Stimulated activated naive CD8-positive, alpha-beta T cell treated with anti-CD3 and anti-CD28 coated beads, Interleukin-15, amount 100 ng/mL, for 72 hours (primary cell): ENCODE data around the gene DPPA5.

Experiments used
- ATAC-seq: fragments of 150-1000 bp; cut with Tn5 transposase; 2 replicates; pipeline ENCODE4 v1.10.0; 2021; ENCODE audit warnings: mild to moderate bottlenecking, moderate library complexity
- DNase-seq, 2 donors: peaks; one replicate each; pipeline ENCODE4 v3.0.0; 2021 to 2022
- H3K27ac Mint-ChIP-seq, 2 donors: one replicate each; pipeline ENCODE4 v1.8.0; 2022; ENCODE audit warnings: mild to moderate bottlenecking in 2 of 2, mixed read lengths in 2 of 2, moderate library complexity in 2 of 2
- H3K27me3 Mint-ChIP-seq: one replicate; pipeline ENCODE4 v1.8.0; 2022; ENCODE audit warnings: mixed read lengths
- H3K4me1 Mint-ChIP-seq: one replicate; pipeline ENCODE4 v1.8.0; 2022; ENCODE audit warnings: mild to moderate bottlenecking, mixed read lengths
- H3K4me3 Mint-ChIP-seq, 2 donors: one replicate each; pipeline ENCODE4 v1.8.0; 2022; ENCODE audit warnings: mild to moderate bottlenecking in 2 of 2, mixed read lengths in 2 of 2, moderate library complexity in 1 of 2
- H3K9me3 Mint-ChIP-seq, 2 donors: one replicate each; pipeline ENCODE4 v1.8.0; 2022; ENCODE audit warnings: mixed read lengths in 2 of 2

The DPPA5 gene

GRCh38 chr6:73371984-73372383 lies 17.9 kb upstream of the DPPA5 start:
- H3K4me3 Mint-ChIP-seq, result no peak overlapping the region
- ATAC-seq (no peak), DNase-seq (no peak)
- H3K27ac Mint-ChIP-seq, result no peak overlapping the region
- H3K9me3 Mint-ChIP-seq, result peaks cover 11 to 12% of the 10 kb centered on the region in 2 donors
- no peaks in the 10 kb centered on the region for H3K27me3 Mint-ChIP-seq
- no peaks in the 10 kb centered on the region for H3K4me1 Mint-ChIP-seq

- peaks cover 11 to 12% of the 10 kb centered on the region in 2 donors for H3K9me3 Mint-ChIP-seq
- no peaks in the 10 kb centered on the region for H3K27me3 Mint-ChIP-seq
- ATAC-seq, result no peak
- H3K4me1 Mint-ChIP-seq, result no peaks in the 10 kb centered on the region
- no peak within 1 kb of the TSS for H3K4me3 Mint-ChIP-seq
- no peak for DNase-seq
- H3K27ac Mint-ChIP-seq, result no peak within 1 kb of the TSS
Measured at GRCh38 chr6:73369563-73369962, 15.5 kb upstream of the DPPA5 start, which contains the start of gene OOEP. TSS of gene OOEP (minus strand) at chr6:73369897. CDS start at chr6:73369792, 105 bp downstream.

- DNase-seq, result no peak
- no peak for ATAC-seq
- Mint-ChIP-seq H3K27ac (no peak overlapping the region), H3K4me1 (no peaks in the 10 kb centered on the region), H3K27me3 (no peaks in the 10 kb centered on the region), H3K4me3 (no peak overlapping the region), H3K9me3 (peaks cover 11 to 12% of the 10 kb centered on the region in 2 donors)
Measured at GRCh38 chr6:73369157-73369556, 15.1 kb upstream of the DPPA5 start.

- H3K9me3 Mint-ChIP-seq, result peaks cover 11 to 12% of the 10 kb centered on the region in 2 donors
- ATAC-seq (no peak), DNase-seq (no peak)
- no peaks in the 10 kb centered on the region for H3K27me3 Mint-ChIP-seq
- no peak overlapping the region for H3K27ac Mint-ChIP-seq
- no peak overlapping the region for H3K4me3 Mint-ChIP-seq
- no peaks in the 10 kb centered on the region for H3K4me1 Mint-ChIP-seq
Measured at GRCh38 chr6:73368675-73369074, 14.6 kb upstream of the DPPA5 start.

- no peak for DNase-seq
- Mint-ChIP-seq H3K4me3 (no peak overlapping the region), H3K9me3 (peaks cover 11 to 12% of the 10 kb centered on the region in 2 donors), H3K27me3 (no peaks in the 10 kb centered on the region), H3K27ac (no peak overlapping the region), H3K4me1 (no peaks in the 10 kb centered on the region)
- ATAC-seq, result no peak
Measured at GRCh38 chr6:73367761-73368355, 13.8 kb upstream of the DPPA5 start.

- Mint-ChIP-seq H3K4me1 (no peaks in the 10 kb centered on the region), H3K4me3 (no peak overlapping the region), H3K27ac (no peak overlapping the region), H3K27me3 (no peaks in the 10 kb centered on the region), H3K9me3 (no peaks in the 10 kb centered on the region)
- ATAC-seq (no peak), DNase-seq (no peak)
Measured at GRCh38 chr6:73364549-73364948, 10.5 kb upstream of the DPPA5 start.

GRCh38 chr6:73364121-73364520 lies 10.0 kb upstream of the DPPA5 start:
- ATAC-seq (no peak), DNase-seq (no peak)
- Mint-ChIP-seq H3K27ac (no peak overlapping the region), H3K9me3 (no peaks in the 10 kb centered on the region), H3K4me3 (no peak overlapping the region), H3K27me3 (no peaks in the 10 kb centered on the region), H3K4me1 (no peaks in the 10 kb centered on the region)

GRCh38 chr6:73363537-73363875 lies 9.4 kb upstream of the DPPA5 start:
- no peaks in the 10 kb centered on the region for H3K4me1 Mint-ChIP-seq
- no peak for DNase-seq

GRCh38 chr6:73362869-73363536 lies 8.9 kb upstream of the DPPA5 start:
- Mint-ChIP-seq H3K9me3 (no peaks in the 10 kb centered on the region), H3K4me1 (no peaks in the 10 kb centered on the region), H3K4me3 (no peak overlapping the region), H3K27ac (no peak overlapping the region), H3K27me3 (peaks cover 4% of the 10 kb centered on the region)
- ATAC-seq (no peak), DNase-seq (no peak)

More at GRCh38 chr6:73363537-73363875, 9.4 kb upstream of the DPPA5 start:
- Mint-ChIP-seq H3K9me3 (no peaks in the 10 kb centered on the region), H3K27me3 (no peaks in the 10 kb centered on the region), H3K4me3 (no peak overlapping the region), H3K27ac (no peak overlapping the region)
- peak; percentile 33 for ATAC-seq

- Mint-ChIP-seq H3K9me3 (no peaks in the 10 kb centered on the region), H3K4me1 (no peaks in the 10 kb centered on the region), H3K27me3 (peaks cover 9% of the 10 kb centered on the region), H3K4me3 (no peak within 1 kb of the TSS), H3K27ac (peak within 1 kb of the TSS in 1 of 2 donors; percentile 64)
- DNase-seq (no peak), ATAC-seq (no peak)
Measured at GRCh38 chr6:73362358-73362757, 8.3 kb upstream of the DPPA5 start, which contains the start of gene KHDC3L. TSS of gene KHDC3L (plus strand) at chr6:73362658. CDS start at chr6:73362730, 72 bp downstream.

GRCh38 chr6:73349311-73349710 lies 4.8 kb downstream of the DPPA5 start:
- peaks cover 52% of the 10 kb centered on the region for H3K27me3 Mint-ChIP-seq
- no peak overlapping the region for H3K4me3 Mint-ChIP-seq
- no peak for DNase-seq
- ATAC-seq, result no peak
- H3K9me3 Mint-ChIP-seq, result no peaks in the 10 kb centered on the region
- no peaks in the 10 kb centered on the region for H3K4me1 Mint-ChIP-seq
- H3K27ac Mint-ChIP-seq, result no peak overlapping the region

GRCh38 chr6:73348550-73349204 lies 5.4 kb downstream of the DPPA5 start:
- DNase-seq (no peak), ATAC-seq (no peak)
- H3K9me3 Mint-ChIP-seq, result no peaks in the 10 kb centered on the region
- H3K4me3 Mint-ChIP-seq, result no peak overlapping the region
- H3K27ac Mint-ChIP-seq, result peak overlapping the region in 1 of 2 donors; percentile 29
- H3K4me1 Mint-ChIP-seq, result no peaks in the 10 kb centered on the region
- H3K27me3 Mint-ChIP-seq, result peaks cover 52% of the 10 kb centered on the region

- H3K4me1 Mint-ChIP-seq, result no peaks in the 10 kb centered on the region
- H3K27ac Mint-ChIP-seq, result no peak overlapping the region
- H3K4me3 Mint-ChIP-seq, result no peak overlapping the region
- H3K9me3 Mint-ChIP-seq, result no peaks in the 10 kb centered on the region
- H3K27me3 Mint-ChIP-seq, result peaks cover 19% of the 10 kb centered on the region
- DNase-seq (no peak), ATAC-seq (no peak)
Measured at GRCh38 chr6:73343164-73343563, 10.9 kb downstream of the DPPA5 start.

GRCh38 chr6:73342174-73342573 lies 11.9 kb downstream of the DPPA5 start:
- H3K27ac Mint-ChIP-seq, result no peak overlapping the region
- H3K9me3 Mint-ChIP-seq, result no peaks in the 10 kb centered on the region

GRCh38 chr6:73341335-73341734 lies 12.7 kb downstream of the DPPA5 start:
- DNase-seq (no peak), ATAC-seq (no peak)
- Mint-ChIP-seq H3K27ac (no peak overlapping the region), H3K4me1 (no peaks in the 10 kb centered on the region), H3K4me3 (no peak overlapping the region), H3K27me3 (peaks cover under 1% of the 10 kb centered on the region), H3K9me3 (no peaks in the 10 kb centered on the region)

More at GRCh38 chr6:73342174-73342573, 11.9 kb downstream of the DPPA5 start:
- no peak for ATAC-seq
- peaks cover 9% of the 10 kb centered on the region for H3K27me3 Mint-ChIP-seq
- DNase-seq, result no peak
- H3K4me3 Mint-ChIP-seq, result no peak overlapping the region
- H3K4me1 Mint-ChIP-seq, result no peaks in the 10 kb centered on the region

GRCh38 chr6:73340048-73340447 lies 14.0 kb downstream of the DPPA5 start:
- no peak for ATAC-seq
- Mint-ChIP-seq H3K27ac (no peak overlapping the region), H3K9me3 (no peaks in the 10 kb centered on the region), H3K4me3 (no peak overlapping the region), H3K4me1 (no peaks in the 10 kb centered on the region), H3K27me3 (no peaks in the 10 kb centered on the region)
- no peak for DNase-seq
